ENCODE measurements around the gene HMGCR.

The HMGCR gene

GRCh38 chr5:75389430-75389829 is 52.4 kb downstream of the HMGCR start:
- DNase-seq, result no peak

GRCh38 chr5:75395277-75395676 is 58.3 kb downstream of the HMGCR start:
- no peak for DNase-seq

- no peak for DNase-seq
Observed at GRCh38 chr5:75405296-75405695, 68.3 kb downstream of the HMGCR start.
